Keratinocyte (primary cell): ENCODE data around the gene KIF26A.

ENCODE experiments used
- CTCF ChIP-seq, 3 experiments: IDR thresholded peaks in 1 of 3; conservative IDR thresholded peaks in 1 of 3; optimal IDR thresholded peaks in 1 of 3; 2 replicates in 2 of 3; 3 replicates in 1 of 3; pipeline versions ENCODE3 to v1.5.1; 2011; ENCODE audit warnings: low read length in 3 of 3, mild to moderate bottlenecking in 3 of 3, moderate library complexity in 2 of 3, control low read depth in 1 of 3, inconsistent platforms in 1 of 3; ENCODE audit not compliant: insufficient read depth in 2 of 3; ENCODE audit errors: extremely low read depth in 1 of 3
- EZH2 ChIP-seq: IDR thresholded peaks from one replicate; pipeline ENCODE4 v1.6.1; 2012; ENCODE audit warnings: inconsistent platforms, mild to moderate bottlenecking, low read length, moderate library complexity

- no peak for TF ChIP-seq CTCF (optimal IDR thresholded peaks at IDR 0.05 in 1 of 3, IDR thresholded peaks at IDR 0.05 in 1 of 3, conservative IDR thresholded peaks at IDR 0.05 in 1 of 3; ENCODE audit: extremely low read depth in 1 of 3, insufficient read depth in 2 of 3, low read length in 3 of 3)
- TF ChIP-seq EZH2: no peak
These were observed 85.0 kb downstream of the KIF26A start for GRCh38 chr14:104223101-104224041.
